DMS114 treated with DMSO at 0.1 percent for 48 hours (cell line): Measurements from ENCODE around the gene STK17A.
"Not testable (repeated sequence)": the region's sequence is repeated elsewhere in the genome, so short reads cannot be mapped to it uniquely, and the experiment has no call there.

ENCODE experiments used
- DNase-seq: peaks from one replicate; lab custom pipeline; 2025; ENCODE audit not compliant: unreplicated experiment; lab: John Stamatoyannopoulos, UW

STK17A gene

GRCh38 chr7:43593010-43593409, 10.1 kb downstream of the STK17A start:
- DNase-seq = no peak

GRCh38 chr7:43594020-43594419, 11.1 kb downstream of the STK17A start:
- DNase-seq = no peak

GRCh38 chr7:43596426-43596825, 13.5 kb downstream of the STK17A start:
- not testable (repeated sequence) for DNase-seq

- no peak for DNase-seq
These were observed 17.1 kb downstream of the STK17A start for GRCh38 chr7:43600056-43600455.

GRCh38 chr7:43602256-43602655, 19.3 kb downstream of the STK17A start:
- no peak for DNase-seq

GRCh38 chr7:43604251-43604650, 21.3 kb downstream of the STK17A start:
- DNase-seq = no peak

- DNase-seq = no peak
These were observed 26.2 kb downstream of the STK17A start for GRCh38 chr7:43609097-43609496.

GRCh38 chr7:43612128-43612527, 29.2 kb downstream of the STK17A start:
- no peak for DNase-seq

GRCh38 chr7:43612599-43613589, 30.0 kb downstream of the STK17A start:
- DNase-seq = no peak

GRCh38 chr7:43615558-43616145, 32.7 kb downstream of the STK17A start:
- DNase-seq = no peak

GRCh38 chr7:43616977-43617376, 34.1 kb downstream of the STK17A start:
- DNase-seq = no peak

GRCh38 chr7:43618073-43618472, 35.2 kb downstream of the STK17A start:
- no peak for DNase-seq

- no peak for DNase-seq
These were observed 36.5 kb downstream of the STK17A start for GRCh38 chr7:43619213-43620012.

GRCh38 chr7:43621729-43622448, 39.0 kb downstream of the STK17A start:
- DNase-seq = no peak

- no peak for DNase-seq
These were observed 41.2 kb downstream of the STK17A start for GRCh38 chr7:43624156-43624555.

GRCh38 chr7:43625453-43625852, 42.5 kb downstream of the STK17A start:
- no peak for DNase-seq

GRCh38 chr7:43625980-43626379, 43.1 kb downstream of the STK17A start:
- no peak for DNase-seq

- DNase-seq = no peak
These were observed 43.8 kb downstream of the STK17A start for GRCh38 chr7:43626695-43627094.

GRCh38 chr7:43627798-43628197, 44.9 kb downstream of the STK17A start:
- not testable (repeated sequence) for DNase-seq

- DNase-seq = no peak
These were observed 45.5 kb downstream of the STK17A start for GRCh38 chr7:43628431-43628830.

GRCh38 chr7:43629857-43630256, 46.9 kb downstream of the STK17A start:
- DNase-seq = no peak
